GM18508 (cell line): ENCODE results near the gene BTG4.

Source experiments
- ATAC-seq: cut with Tn5 transposase; IDR thresholded peaks from one replicate; pipeline ENCODE4 v1.9.1; 2021; ENCODE audit warnings: moderate number of reproducible peaks; ENCODE audit not compliant: insufficient read depth, unreplicated experiment

Gene BTG4

GRCh38 chr11:111502611-111503010 lies 9.6 kb downstream of the BTG4 start:
- no peak for ATAC-seq

- no peak for ATAC-seq
These were observed 11.7 kb downstream of the BTG4 start for GRCh38 chr11:111500481-111500880.

GRCh38 chr11:111499483-111499882 lies 12.7 kb downstream of the BTG4 start:
- ATAC-seq, result no peak

- ATAC-seq, result no peak
These were observed 18.1 kb downstream of the BTG4 start for GRCh38 chr11:111494040-111494439.

- no peak for ATAC-seq
These were observed 21.7 kb downstream of the BTG4 start for GRCh38 chr11:111490496-111490895.

- no peak for ATAC-seq
These were observed 28.8 kb downstream of the BTG4 start for GRCh38 chr11:111483431-111483830.

GRCh38 chr11:111479666-111480065 lies 32.5 kb downstream of the BTG4 start:
- ATAC-seq, result no peak

GRCh38 chr11:111477898-111478297 lies 34.3 kb downstream of the BTG4 start:
- ATAC-seq, result no peak

- ATAC-seq, result no peak
These were observed 35.2 kb downstream of the BTG4 start for GRCh38 chr11:111476956-111477355.

- no peak for ATAC-seq
These were observed 35.8 kb downstream of the BTG4 start for GRCh38 chr11:111476366-111476765.

- ATAC-seq, result no peak
These were observed 37.8 kb downstream of the BTG4 start for GRCh38 chr11:111474432-111474831.

GRCh38 chr11:111472228-111472627 lies 40.0 kb downstream of the BTG4 start:
- no peak for ATAC-seq

- no peak for ATAC-seq
These were observed 43.0 kb downstream of the BTG4 start for GRCh38 chr11:111469200-111469599.

- no peak for ATAC-seq
These were observed 45.6 kb downstream of the BTG4 start for GRCh38 chr11:111466615-111467014.

GRCh38 chr11:111465400-111465799 lies 46.8 kb downstream of the BTG4 start:
- no peak for ATAC-seq

- no peak for ATAC-seq
These were observed 48.9 kb downstream of the BTG4 start for GRCh38 chr11:111463276-111463675.

- no peak for ATAC-seq
These were observed 49.9 kb downstream of the BTG4 start for GRCh38 chr11:111462329-111462728.

- ATAC-seq, result no peak
These were observed 50.5 kb downstream of the BTG4 start for GRCh38 chr11:111461460-111462235.

GRCh38 chr11:111460856-111461255 lies 51.3 kb downstream of the BTG4 start:
- ATAC-seq, result no peak

GRCh38 chr11:111460340-111460739 lies 51.8 kb downstream of the BTG4 start:
- no peak for ATAC-seq

GRCh38 chr11:111459506-111460270 lies 52.5 kb downstream of the BTG4 start:
- no peak for ATAC-seq
